Activated naive CD4-positive, alpha-beta T cell treated with anti-CD3 and anti-CD28 coated beads for 36 hours (primary cell): Measurements from ENCODE around the gene BICC1. TPM values are rescaled to one million over a fixed set of nuclear protein-coding genes. Genes with fewer than 3 reads are reported as not detected.

Experiments used
- CTCF ChIA-PET: fragments of 350-600 bp; sonication (Branson Sonifier 250); formaldehyde crosslinking; loops from one replicate; lab custom pipeline; 2021; ENCODE audit warnings: antibody characterized with exemption; lab: Charles Lee
- DNase-seq: peaks from one replicate; pipeline ENCODE4 v3.0.0-alpha.2; 2020
- H3K27ac Mint-ChIP-seq: one replicate; pipeline ENCODE4 v1.8.0; 2021; ENCODE audit warnings: mild to moderate bottlenecking, mixed read lengths
- H3K27me3 Mint-ChIP-seq: one replicate; pipeline ENCODE4 v1.8.0; 2021; ENCODE audit warnings: low read depth, mixed read lengths
- H3K36me3 Mint-ChIP-seq: one replicate; pipeline ENCODE4 v1.8.0; 2021; ENCODE audit warnings: low read depth, mixed read lengths
- H3K4me1 Mint-ChIP-seq: one replicate; pipeline ENCODE4 v1.8.0; 2021; ENCODE audit warnings: low read depth, mixed read lengths
- H3K4me3 Mint-ChIP-seq: one replicate; pipeline ENCODE4 v1.8.0; 2021; ENCODE audit warnings: mild to moderate bottlenecking, moderate library complexity, mixed read lengths
- H3K9me3 Mint-ChIP-seq: one replicate; pipeline ENCODE4 v1.8.0; 2021; ENCODE audit warnings: mixed read lengths
- intact Hi-C: fragments of 100-400 bp; cut with micrococcal nuclease; formaldehyde crosslinking; loops from one replicate; pipeline ENCODE4 v1.15.1; 2023
- total RNA-seq, 2 experiments: library from RNA; stranded (reverse); gene quantifications; one replicate each; pipeline ENCODE4 v1.2.3, GENCODE V29; 2021

The BICC1 gene
- total RNA-seq, 2 experiments from 2014 or later: not detected

DNA sequence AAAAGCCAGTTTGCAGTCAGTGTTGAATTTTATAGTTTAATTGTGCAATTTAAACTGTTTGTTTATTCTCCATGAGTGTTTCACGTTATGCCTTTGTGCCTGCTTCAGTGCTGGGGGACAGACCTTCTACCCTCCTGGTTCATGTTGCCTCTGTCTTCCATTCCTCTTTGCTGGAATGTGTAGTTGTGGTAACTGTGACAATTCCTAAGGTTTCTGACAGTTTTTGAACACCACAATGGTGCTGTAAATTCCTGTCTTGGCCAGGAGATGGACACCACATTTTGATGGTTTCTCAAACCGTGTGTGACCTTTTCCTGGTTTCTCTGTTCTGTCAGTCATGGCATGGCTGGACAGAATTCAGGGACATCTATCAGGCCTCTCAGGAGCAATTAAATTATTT is 201.7 kb downstream of the BICC1 start:
- H3K4me3 Mint-ChIP-seq: no peak overlapping the region
- H3K4me1 Mint-ChIP-seq: no peaks in the 10 kb centered on the region
- no peak for DNase-seq
- H3K27me3 Mint-ChIP-seq: no peaks in the 10 kb centered on the region
- CTCF ChIA-PET: no interaction called here
- no peaks in the 10 kb centered on the region for H3K9me3 Mint-ChIP-seq
- no peak overlapping the region for H3K27ac Mint-ChIP-seq
- H3K36me3 Mint-ChIP-seq: no peaks in the 10 kb centered on the region
- intact Hi-C loops: no loop called here

DNA sequence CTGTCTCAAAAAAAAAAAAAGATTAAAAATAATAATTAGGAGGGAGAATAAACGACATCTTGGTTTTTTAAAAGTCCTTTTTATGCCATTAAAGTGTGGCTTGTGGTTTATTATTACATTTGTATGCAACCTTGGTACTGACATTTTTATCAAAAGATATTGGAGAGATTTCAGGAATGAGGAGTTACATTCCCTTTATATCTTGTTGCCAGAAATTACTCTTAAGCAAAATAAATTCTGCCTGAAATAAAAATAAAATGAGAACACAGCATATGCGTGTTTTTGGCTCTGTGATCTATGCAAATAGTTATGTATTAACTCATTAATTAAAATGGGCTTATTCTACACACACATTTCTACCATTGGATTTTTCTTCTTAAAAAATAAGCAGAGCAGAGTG is 202.4 kb downstream of the BICC1 start:
- H3K9me3 Mint-ChIP-seq: no peaks in the 10 kb centered on the region
- H3K4me1 Mint-ChIP-seq: no peaks in the 10 kb centered on the region
- no peaks in the 10 kb centered on the region for H3K27me3 Mint-ChIP-seq
- intact Hi-C loops: no loop called here
- no peaks in the 10 kb centered on the region for H3K36me3 Mint-ChIP-seq
- H3K27ac Mint-ChIP-seq: no peak overlapping the region
- H3K4me3 Mint-ChIP-seq: no peak overlapping the region
- no peak for DNase-seq
- CTCF ChIA-PET: no interaction called here

DNA sequence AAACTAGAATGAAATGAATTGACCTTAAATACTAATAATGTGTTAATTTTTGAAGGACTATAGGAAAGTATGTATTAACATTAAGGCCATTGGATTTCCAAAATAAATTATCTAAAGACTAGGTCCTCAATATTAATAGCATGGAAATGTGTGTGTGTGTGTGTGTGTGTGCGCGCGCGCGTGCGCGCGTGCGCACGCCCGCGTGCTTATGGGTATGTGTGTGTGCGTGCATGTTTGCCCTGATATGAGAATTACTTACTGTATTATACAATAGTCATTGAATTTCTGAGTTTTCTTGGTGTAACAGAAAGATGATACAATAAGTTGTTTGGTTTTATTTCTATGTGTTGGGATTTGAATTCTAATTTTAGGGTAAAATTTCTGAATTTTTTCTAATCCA is 205.9 kb downstream of the BICC1 start:
- no peak for DNase-seq
- CTCF ChIA-PET: no interaction called here
- Mint-ChIP-seq H3K4me1 (no peaks in the 10 kb centered on the region), H3K36me3 (no peaks in the 10 kb centered on the region), H3K9me3 (no peaks in the 10 kb centered on the region), H3K27ac (no peak overlapping the region), H3K27me3 (no peaks in the 10 kb centered on the region), H3K4me3 (no peak overlapping the region)
- intact Hi-C loops: no loop called here

DNA sequence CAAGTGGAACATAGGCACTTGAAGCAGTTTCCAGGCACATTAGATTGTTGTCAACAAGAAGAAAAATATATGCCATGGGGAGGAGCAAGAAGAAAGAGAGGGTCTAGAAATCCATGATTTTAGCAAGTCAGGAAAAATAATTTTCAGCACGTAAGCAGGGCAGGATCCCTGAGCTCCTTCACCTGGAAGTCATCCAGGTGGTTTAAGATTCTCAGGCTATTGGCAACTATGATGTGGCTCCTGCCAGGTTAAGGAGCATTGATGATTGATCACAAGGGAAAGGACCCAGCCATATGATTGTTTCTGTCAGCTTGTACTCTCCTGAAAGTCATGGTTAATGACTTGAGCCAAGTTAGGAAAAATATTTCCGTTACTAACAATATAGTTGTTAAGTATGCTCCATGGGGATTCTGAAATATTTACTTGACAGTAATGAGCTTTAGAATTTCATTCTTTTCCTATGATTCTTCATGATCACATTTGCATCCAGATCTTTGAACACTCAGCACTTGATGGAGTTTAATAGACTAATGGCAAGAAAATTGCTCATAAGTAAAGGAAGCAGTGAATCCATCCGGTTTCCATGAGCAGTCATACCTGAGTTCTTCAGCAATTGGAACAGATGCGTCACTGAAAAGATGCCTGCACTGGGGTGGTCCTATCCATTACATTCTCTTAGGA is 209.1 kb downstream of the BICC1 start:
- DNase-seq: no peak
- Mint-ChIP-seq H3K4me3 (no peak overlapping the region), H3K27me3 (no peaks in the 10 kb centered on the region), H3K9me3 (no peaks in the 10 kb centered on the region), H3K27ac (no peak overlapping the region), H3K4me1 (no peaks in the 10 kb centered on the region), H3K36me3 (no peaks in the 10 kb centered on the region)
- intact Hi-C loops: no loop called here
- CTCF ChIA-PET: no interaction called here

DNA sequence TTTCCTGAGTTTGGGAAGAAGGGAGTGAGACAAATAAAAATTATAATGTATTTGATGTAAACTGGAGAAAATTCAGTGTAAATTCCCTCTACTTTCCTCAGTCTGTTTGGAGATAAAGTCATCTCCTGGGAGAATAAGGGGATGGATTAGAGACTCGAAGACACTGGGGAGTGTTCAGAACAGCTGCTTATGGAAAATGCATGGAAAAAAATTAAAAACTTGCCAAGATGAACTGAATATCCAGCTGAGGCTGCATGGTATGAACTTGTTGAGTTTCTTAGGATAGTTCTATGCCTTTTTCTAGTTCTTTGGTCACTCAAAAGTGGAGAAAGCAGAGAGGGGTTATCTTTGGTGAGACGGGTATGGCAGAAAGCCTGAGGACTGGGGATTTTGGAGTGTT is 210.5 kb downstream of the BICC1 start:
- CTCF ChIA-PET: no interaction called here
- Mint-ChIP-seq H3K9me3 (no peaks in the 10 kb centered on the region), H3K27ac (no peak overlapping the region), H3K4me3 (no peak overlapping the region), H3K36me3 (no peaks in the 10 kb centered on the region), H3K27me3 (no peaks in the 10 kb centered on the region), H3K4me1 (no peaks in the 10 kb centered on the region)
- intact Hi-C loops: no loop called here
- DNase-seq: no peak

DNA sequence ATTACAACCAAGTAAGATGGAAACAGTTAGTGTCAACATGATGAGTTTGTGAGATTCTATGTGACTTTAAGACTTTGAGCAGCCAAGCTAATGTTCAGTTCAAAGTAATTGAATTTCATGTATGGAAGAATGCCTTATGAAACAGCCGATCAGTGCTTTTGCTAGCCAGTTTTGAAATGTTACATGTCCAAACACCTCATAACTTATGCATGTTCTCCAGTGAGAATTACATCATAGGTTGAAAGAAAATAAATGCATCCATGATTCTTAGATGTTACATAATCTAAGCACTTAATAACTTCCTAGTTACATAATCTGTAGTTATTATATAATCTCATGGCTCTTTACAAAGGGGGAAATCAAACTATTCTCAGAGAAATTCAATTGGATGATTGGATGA is 211.3 kb downstream of the BICC1 start:
- Mint-ChIP-seq H3K27me3 (no peaks in the 10 kb centered on the region), H3K9me3 (no peaks in the 10 kb centered on the region), H3K4me3 (no peak overlapping the region), H3K27ac (no peak overlapping the region), H3K4me1 (no peaks in the 10 kb centered on the region), H3K36me3 (no peaks in the 10 kb centered on the region)
- intact Hi-C loops: no loop called here
- DNase-seq: no peak
- CTCF ChIA-PET: no interaction called here

DNA sequence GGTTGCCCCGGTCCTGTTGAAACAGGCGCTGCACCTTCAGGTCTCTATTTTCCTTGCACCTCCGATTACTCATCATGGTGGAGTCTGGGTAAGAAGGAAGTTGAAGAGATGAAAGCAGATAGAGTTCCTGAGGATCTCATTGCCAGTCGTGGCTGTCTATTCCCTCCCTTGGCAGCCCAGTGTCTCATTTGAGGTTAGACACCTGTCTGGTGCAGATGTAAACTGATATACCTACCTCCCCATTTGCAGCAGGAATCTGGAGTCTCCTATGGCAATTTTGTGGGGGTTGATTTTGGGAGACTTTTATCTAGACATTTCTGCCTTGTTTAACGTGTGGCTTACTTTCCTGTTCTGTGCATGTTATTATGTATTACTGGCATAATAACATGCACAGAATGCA is 212.1 kb downstream of the BICC1 start:
- Mint-ChIP-seq H3K27me3 (no peaks in the 10 kb centered on the region), H3K27ac (no peak overlapping the region), H3K4me3 (no peak overlapping the region), H3K9me3 (no peaks in the 10 kb centered on the region), H3K4me1 (no peaks in the 10 kb centered on the region), H3K36me3 (no peaks in the 10 kb centered on the region)
- no peak for DNase-seq
- CTCF ChIA-PET: no interaction called here
- intact Hi-C loops: no loop called here

DNA sequence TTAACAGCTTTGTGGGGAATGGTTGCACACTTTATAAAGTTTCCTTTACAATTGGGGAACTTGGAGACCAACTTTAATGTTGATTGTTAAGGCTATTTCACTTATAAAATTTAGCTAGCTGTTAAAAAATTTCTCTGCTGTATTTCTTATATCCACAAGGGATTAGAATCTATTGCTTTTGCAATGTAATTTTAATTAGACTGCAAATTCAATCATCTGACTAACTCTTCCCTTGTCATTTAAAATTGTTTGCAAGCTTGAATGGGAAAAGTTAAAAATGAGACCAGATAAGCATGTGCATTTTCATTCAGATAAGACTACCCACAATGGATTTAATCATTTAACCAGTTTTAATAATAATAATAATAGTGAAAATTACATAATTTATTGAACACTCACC is 213.2 kb downstream of the BICC1 start:
- no peaks in the 10 kb centered on the region for H3K36me3 Mint-ChIP-seq
- no peaks in the 10 kb centered on the region for H3K27me3 Mint-ChIP-seq
- H3K27ac Mint-ChIP-seq: no peak overlapping the region
- no peaks in the 10 kb centered on the region for H3K4me1 Mint-ChIP-seq
- no peaks in the 10 kb centered on the region for H3K9me3 Mint-ChIP-seq
- CTCF ChIA-PET: no interaction called here
- intact Hi-C loops: no loop called here
- H3K4me3 Mint-ChIP-seq: no peak overlapping the region
- no peak for DNase-seq

DNA sequence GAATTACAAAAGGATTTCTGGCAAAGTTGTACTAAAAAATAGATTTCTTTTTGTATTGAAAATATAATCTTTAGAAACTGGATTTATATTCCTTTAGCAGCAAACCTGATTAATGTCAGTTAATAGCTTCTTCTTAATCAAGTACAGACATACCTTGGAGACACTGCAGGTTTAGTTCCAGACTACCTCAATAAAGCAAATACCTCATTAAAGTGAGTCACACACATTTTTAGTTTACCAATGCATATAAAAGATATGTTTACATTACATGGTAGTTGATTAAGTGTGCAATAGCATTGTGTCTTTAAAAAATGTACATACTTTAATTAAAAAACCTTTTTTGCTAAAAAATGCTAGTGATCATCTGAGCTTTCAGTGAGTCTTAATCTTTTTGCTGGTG is 215.0 kb downstream of the BICC1 start:
- H3K27me3 Mint-ChIP-seq: no peaks in the 10 kb centered on the region
- no peaks in the 10 kb centered on the region for H3K4me1 Mint-ChIP-seq
- DNase-seq: no peak
- peaks cover 1% of the 10 kb centered on the region for H3K9me3 Mint-ChIP-seq
- no peaks in the 10 kb centered on the region for H3K36me3 Mint-ChIP-seq
- CTCF ChIA-PET: no interaction called here
- intact Hi-C loops: no loop called here
- no peak overlapping the region for H3K27ac Mint-ChIP-seq
- H3K4me3 Mint-ChIP-seq: no peak overlapping the region

DNA sequence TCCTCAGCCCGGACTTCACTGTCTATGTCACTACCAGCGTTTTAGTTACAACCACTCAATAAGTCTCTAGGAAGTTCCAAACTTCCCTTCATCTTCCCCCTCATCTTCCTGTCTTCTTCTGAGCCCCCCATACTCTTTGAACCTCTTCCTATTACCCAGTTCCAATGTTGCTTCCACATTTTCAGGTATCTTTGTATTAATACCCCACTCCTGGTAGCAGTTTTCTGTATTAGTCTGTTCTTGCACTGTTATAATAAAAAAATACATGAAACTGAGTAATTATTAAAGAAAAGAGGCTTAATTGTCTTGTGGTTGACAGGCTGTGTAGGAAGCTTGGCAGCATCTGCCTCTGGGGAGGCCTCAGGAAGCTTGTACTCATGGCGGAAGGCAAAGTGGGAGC is 218.6 kb downstream of the BICC1 start:
- Mint-ChIP-seq H3K9me3 (peaks cover 1% of the 10 kb centered on the region), H3K4me3 (no peak overlapping the region), H3K27ac (no peak overlapping the region), H3K36me3 (no peaks in the 10 kb centered on the region), H3K27me3 (no peaks in the 10 kb centered on the region), H3K4me1 (no peaks in the 10 kb centered on the region)
- intact Hi-C loops: loop anchor here (5.0 kb wide), 1 partner anchor 114 kb away; no protein-coding TSS in a partner anchor
- CTCF ChIA-PET: no interaction called here
- no peak for DNase-seq

DNA sequence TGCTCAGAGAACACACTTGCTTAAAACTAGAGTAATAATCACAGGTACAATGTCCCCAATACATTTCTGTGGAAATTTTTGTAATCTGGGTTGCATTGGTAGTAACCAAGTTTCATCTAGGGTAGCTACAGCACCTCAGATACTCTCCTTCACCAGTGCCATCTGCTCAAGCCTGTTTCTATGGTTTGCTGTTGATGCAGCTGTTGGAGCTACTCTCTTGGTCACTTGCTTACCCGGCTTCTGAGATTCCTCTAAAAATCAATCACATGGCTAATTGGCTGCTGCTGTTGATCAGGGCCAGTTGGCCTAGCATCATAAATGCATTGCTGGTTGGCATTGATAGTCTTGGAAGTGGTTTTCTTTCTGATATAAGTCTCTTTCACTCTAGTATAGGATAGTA is 220.8 kb downstream of the BICC1 start:
- no peak for DNase-seq
- H3K27ac Mint-ChIP-seq: no peak overlapping the region
- H3K27me3 Mint-ChIP-seq: no peaks in the 10 kb centered on the region
- CTCF ChIA-PET: no interaction called here
- H3K36me3 Mint-ChIP-seq: no peaks in the 10 kb centered on the region
- no peaks in the 10 kb centered on the region for H3K4me1 Mint-ChIP-seq
- peaks cover 1% of the 10 kb centered on the region for H3K9me3 Mint-ChIP-seq
- no peak overlapping the region for H3K4me3 Mint-ChIP-seq
- intact Hi-C loops: loop anchor here (5.0 kb wide), 1 partner anchor 116 kb away; no protein-coding TSS in a partner anchor

DNA sequence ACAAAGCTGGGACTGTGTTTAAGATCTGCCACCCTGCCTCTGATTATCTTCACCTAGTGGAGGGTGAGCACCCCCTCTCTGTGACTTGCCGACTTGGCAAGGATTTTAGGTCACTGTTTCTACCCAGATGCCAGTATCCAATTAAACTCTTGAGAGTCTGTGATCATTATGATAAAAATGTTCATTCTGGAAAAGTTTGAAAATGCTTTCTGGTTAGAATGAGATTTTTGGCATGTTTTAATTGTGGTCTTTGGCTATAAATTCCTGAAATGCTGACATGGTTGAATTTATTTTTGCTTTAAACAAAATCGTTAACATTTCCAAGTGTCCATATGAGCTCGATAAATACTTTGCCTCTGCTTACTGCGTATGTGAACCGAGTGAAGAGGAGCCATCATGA is 221.4 kb downstream of the BICC1 start:
- CTCF ChIA-PET: no interaction called here
- H3K27ac Mint-ChIP-seq: no peak overlapping the region
- intact Hi-C loops: loop anchor here (5.0 kb wide), 1 partner anchor 117 kb away; no protein-coding TSS in a partner anchor
- DNase-seq: no peak
- H3K27me3 Mint-ChIP-seq: no peaks in the 10 kb centered on the region
- no peaks in the 10 kb centered on the region for H3K36me3 Mint-ChIP-seq
- peaks cover 1% of the 10 kb centered on the region for H3K9me3 Mint-ChIP-seq
- no peak overlapping the region for H3K4me3 Mint-ChIP-seq
- no peaks in the 10 kb centered on the region for H3K4me1 Mint-ChIP-seq

DNA sequence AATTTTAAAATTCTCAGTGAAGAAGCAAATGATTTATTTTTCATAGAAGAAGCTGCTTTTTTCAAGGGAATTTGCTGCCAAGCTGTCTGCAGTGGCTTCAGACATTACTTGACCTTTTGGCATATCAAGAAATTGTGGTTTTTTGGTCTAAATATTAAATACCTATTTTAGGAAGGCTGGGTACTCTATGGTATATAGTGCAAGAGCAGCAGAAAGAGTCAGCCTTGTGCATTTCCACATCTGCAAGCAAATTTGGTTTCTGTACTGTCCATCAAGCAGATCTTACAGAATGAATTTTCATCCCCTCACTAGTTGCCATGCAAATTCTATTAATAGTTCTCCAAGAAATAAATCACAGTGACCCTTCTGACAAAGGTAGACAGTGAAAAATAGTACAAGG is 222.0 kb downstream of the BICC1 start:
- intact Hi-C loops: loop anchor here (5.0 kb wide), 1 partner anchor 117 kb away; no protein-coding TSS in a partner anchor
- no peaks in the 10 kb centered on the region for H3K27me3 Mint-ChIP-seq
- peaks cover 1% of the 10 kb centered on the region for H3K9me3 Mint-ChIP-seq
- DNase-seq: no peak
- no peak overlapping the region for H3K4me3 Mint-ChIP-seq
- no peaks in the 10 kb centered on the region for H3K36me3 Mint-ChIP-seq
- H3K4me1 Mint-ChIP-seq: no peaks in the 10 kb centered on the region
- CTCF ChIA-PET: no interaction called here
- no peak overlapping the region for H3K27ac Mint-ChIP-seq
